ENCODE data around the gene NF1. TPM values are rescaled to one million over a fixed set of nuclear protein-coding genes. Genes with fewer than 3 reads are reported as not detected.

NF1 gene
- total RNA-seq, 2 experiments from 2014 or later, result 18.1 to 21.7 TPM

Small RNA genes within 50 kb of the gene (microRNA-seq; reads per million reads assigned to microRNA genes)
- gene MIR4733 (ENCODE audit: borderline microRNAs expressed, borderline replicate concordance), result not detected

Other genes starting within 250 kb of the NF1 start
- gene TEFM, start 188.7 kb upstream of the NF1 start, total RNA-seq, result 10 to 100 TPM; 14.4 to 17.4 TPM
- gene ADAP2, start 173.0 kb upstream of the NF1 start, total RNA-seq, result 1 to 10 TPM in 1 of 2 experiments, under 1 TPM in 1; 0.65 to 1.1 TPM
- 1 to 10 TPM; 6.1 to 6.9 TPM for gene RNF135, start 123.9 kb upstream of the NF1 start, total RNA-seq
- under 1 TPM; 0.44 to 0.62 TPM for gene OMG, start 202.3 kb downstream of the NF1 start, total RNA-seq
- 100 to 1,000 TPM in 1 of 2 experiments, 10 to 100 TPM in 1; 74.9 to 102 TPM for gene EVI2B, start 219.1 kb downstream of the NF1 start, total RNA-seq
- gene EVI2A, start 226.6 kb downstream of the NF1 start, total RNA-seq, result 10 to 100 TPM; 58.9 to 73.4 TPM

Measured in activated CD4-positive, alpha-beta T cell treated with anti-CD3 and anti-CD28 coated beads, Interleukin-2, amount 10 ng/mL, durations not matched to agents 7 days and 5 days (primary cell).